Ovary (tissue), 9 donors: ENCODE data around the gene PIGBOS1. TPM values are rescaled to one million over a fixed set of nuclear protein-coding genes. Genes with fewer than 3 reads are reported as not detected.

ENCODE experiments used
- DNase-seq, 5 donors: peaks; one replicate each; pipeline ENCODE4 v3.0.0-alpha.2; 2019 to 2020
- H3K27ac ChIP-seq, 2 donors: fragments of 200-600 bp; one replicate each; pipeline versions ENCODE4 v1.5.1 to v1.8.0; 2019 to 2022
- H3K27me3 ChIP-seq: fragments of 200-600 bp; one replicate; pipeline ENCODE4 v1.8.0; 2022
- H3K36me3 ChIP-seq: fragments of 200-600 bp; sonication (generic); one replicate; pipeline ENCODE4 v1.5.1; 2019
- H3K4me1 ChIP-seq: one replicate; pipeline ENCODE4 v1.8.1; 2013; ENCODE audit warnings: mild to moderate bottlenecking, moderate library complexity; ENCODE audit not compliant: insufficient read depth
- H3K4me3 ChIP-seq: fragments of 200-600 bp; sonication (generic); one replicate; pipeline ENCODE4 v1.5.1; 2017
- H3K9me3 ChIP-seq, 2 donors: fragments of 200-600 bp in 1 of 2; sonication (generic) in 1 of 2; one replicate each; pipeline versions ENCODE4 v1.5.1 to v1.8.1; 2013 to 2019; ENCODE audit warnings: mild to moderate bottlenecking in 1 of 2, moderate library complexity in 1 of 2
- EP300 ChIP-seq: sonication (generic); formaldehyde crosslinking; IDR thresholded peaks from one replicate; pipeline ENCODE4 v1.6.1; 2017; ENCODE audit warnings: antibody characterized with exemption
- POLR2A ChIP-seq: fragments of 450-650 bp; IDR thresholded peaks from one replicate; pipeline ENCODE4 v1.6.1; 2017; ENCODE audit warnings: antibody characterized with exemption, mild to moderate bottlenecking, moderate library complexity
- WGBS, 3 donors: extraction: QIAGEN DNeasy Blood & Tissue Kit in 1 of 3; methylation state at CpG; one replicate each; pipeline versions ENCODE4 v1.1.5 to v1.1.7; 2013 to 2017; 5-methylcytosine and 5-hydroxymethylcytosine counted together
- intact Hi-C, 4 donors: fragments of 100-400 bp; cut with DNase I; formaldehyde crosslinking; loops; one replicate each; pipeline versions ENCODE4 v1.11.0 to v1.15.1; 2022 to 2023
- polyA plus RNA-seq, 2 donors: library from polyadenylated mRNA; stranded (reverse); fragments of 200-250 nt in 1 of 2; fragments of 350-450 nt in 1 of 2; fragmentation: Illumina TruSeq in 1 of 2; extraction: RNeasy Lipid Tissue Mini Kit (QIAGEN cat#74804) in 1 of 2; gene quantifications; one replicate each; pipeline ENCODE4 v1.2.3, GENCODE V29; 2013 to 2014
- total RNA-seq, 7 donors: library from RNA; depleted of rRNA in 2 of 7; stranded (reverse); fragments of >200 nt in 2 of 7; fragmentation: NEBNext Ultra II Directional in 3 of 7; extraction: Animal tissue kit (Norgen Biotek cat#: 25700) in 3 of 7; gene quantifications; one replicate each; pipeline versions ENCODE4 v1.1.0 to v1.2.4, GENCODE V29; 2016 to 2023
- TF ChIP-seq, protein P1 (sequence below), 3 donors: fragments of 450-650 bp in 2 of 3; fragments of 200-600 bp in 1 of 3; IDR thresholded peaks; one replicate each; pipeline versions ENCODE4 v1.5.1 to v1.8.0; 2016 to 2022; ENCODE audit warnings: antibody characterized with exemption in 3 of 3, mild to moderate bottlenecking in 1 of 3
- donor health status: DM: no; HTN: no; CAD: no; lungs with moderate emphysema.
- donor health status: DM: no; HTN: no; CAD: no.
- donor health status: Bipolar disorder and iron deficiency.
- donor health status: DM: yes; HTN: yes; CAD: no.
- donor health status: DM: no; HTN: no; CAD: no.
- donor health status: DM: yes; HTN: yes; CAD: no.

Gene PIGBOS1
- total and polyA plus RNA-seq, 9 donors = 7.5 to 19.8 (median 11.5) TPM

DNA sequence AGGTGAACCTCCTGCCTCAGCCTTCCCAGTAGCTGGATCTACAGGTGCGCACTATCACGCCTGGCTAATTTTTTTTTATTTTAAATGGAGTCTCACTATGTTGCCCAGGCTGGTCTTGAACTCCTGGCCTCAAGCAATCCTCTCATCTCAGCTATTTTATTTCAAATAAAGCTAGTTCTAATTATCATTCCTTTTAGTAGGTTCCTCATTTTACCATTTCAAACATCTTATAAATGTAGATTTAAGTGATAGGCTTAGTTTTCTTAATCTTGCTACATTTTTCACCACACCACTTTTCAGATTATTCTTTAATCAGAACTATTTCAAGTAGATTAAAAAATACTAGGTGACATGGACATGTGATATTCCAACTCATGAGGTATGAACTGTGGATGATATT lies 30.4 kb upstream of the PIGBOS1 start:
- no peaks in the 10 kb centered on the region for H3K36me3 ChIP-seq
- H3K27me3 ChIP-seq = no peaks in the 10 kb centered on the region
- H3K4me3 ChIP-seq = no peak overlapping the region
- H3K9me3 ChIP-seq = no peaks in the 10 kb centered on the region
- DNase-seq = no peak
- H3K27ac ChIP-seq = no peak overlapping the region
- intact Hi-C loops = no loop called here
- TF ChIP-seq EP300 (no peak), POLR2A (no peak)
- TF ChIP-seq, protein P1, sequence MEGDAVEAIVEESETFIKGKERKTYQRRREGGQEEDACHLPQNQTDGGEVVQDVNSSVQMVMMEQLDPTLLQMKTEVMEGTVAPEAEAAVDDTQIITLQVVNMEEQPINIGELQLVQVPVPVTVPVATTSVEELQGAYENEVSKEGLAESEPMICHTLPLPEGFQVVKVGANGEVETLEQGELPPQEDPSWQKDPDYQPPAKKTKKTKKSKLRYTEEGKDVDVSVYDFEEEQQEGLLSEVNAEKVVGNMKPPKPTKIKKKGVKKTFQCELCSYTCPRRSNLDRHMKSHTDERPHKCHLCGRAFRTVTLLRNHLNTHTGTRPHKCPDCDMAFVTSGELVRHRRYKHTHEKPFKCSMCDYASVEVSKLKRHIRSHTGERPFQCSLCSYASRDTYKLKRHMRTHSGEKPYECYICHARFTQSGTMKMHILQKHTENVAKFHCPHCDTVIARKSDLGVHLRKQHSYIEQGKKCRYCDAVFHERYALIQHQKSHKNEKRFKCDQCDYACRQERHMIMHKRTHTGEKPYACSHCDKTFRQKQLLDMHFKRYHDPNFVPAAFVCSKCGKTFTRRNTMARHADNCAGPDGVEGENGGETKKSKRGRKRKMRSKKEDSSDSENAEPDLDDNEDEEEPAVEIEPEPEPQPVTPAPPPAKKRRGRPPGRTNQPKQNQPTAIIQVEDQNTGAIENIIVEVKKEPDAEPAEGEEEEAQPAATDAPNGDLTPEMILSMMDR (IDR thresholded peaks at IDR 0.05) = no peak
- 97 to 98% (median 97%) methylated on average over 2 of the region's 2 CpGs for WGBS, 3 donors
- no peaks in the 10 kb centered on the region for H3K4me1 ChIP-seq

DNA sequence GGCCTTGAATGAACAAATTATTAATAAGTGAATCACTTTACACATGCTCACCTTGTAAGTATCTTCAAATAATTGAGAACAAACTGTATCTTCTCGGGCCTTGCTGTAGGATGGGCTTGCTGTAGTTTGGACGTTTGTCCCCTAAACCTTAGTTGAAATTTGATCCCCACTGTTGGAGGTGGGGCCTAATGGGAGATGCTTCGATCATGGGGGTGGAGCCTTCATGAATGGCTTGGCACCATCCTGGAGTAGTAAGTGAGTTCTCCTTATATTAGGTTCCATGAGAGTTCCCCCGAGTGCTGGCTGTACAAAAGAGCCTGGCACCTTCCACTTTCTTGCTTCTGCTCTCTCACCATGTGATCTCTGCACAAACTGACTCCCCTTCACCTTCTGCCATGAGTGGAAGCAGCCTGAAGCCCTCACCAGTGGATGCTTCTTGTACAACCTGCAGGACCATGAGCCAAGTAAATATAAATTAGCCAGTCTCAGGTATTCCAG lies 29.4 kb upstream of the PIGBOS1 start:
- H3K4me3 ChIP-seq = no peak overlapping the region
- H3K27me3 ChIP-seq = no peaks in the 10 kb centered on the region
- TF ChIP-seq EP300 (no peak), POLR2A (no peak)
- TF ChIP-seq, protein P1 (IDR thresholded peaks at IDR 0.05) = no peak
- no peaks in the 10 kb centered on the region for H3K9me3 ChIP-seq
- H3K36me3 ChIP-seq = no peaks in the 10 kb centered on the region
- 61 to 68% (median 67%) methylated on average over 4 of the region's 4 CpGs for WGBS, 3 donors
- DNase-seq = no peak
- intact Hi-C loops = no loop called here
- H3K4me1 ChIP-seq = no peaks in the 10 kb centered on the region
- H3K27ac ChIP-seq = no peak overlapping the region

DNA sequence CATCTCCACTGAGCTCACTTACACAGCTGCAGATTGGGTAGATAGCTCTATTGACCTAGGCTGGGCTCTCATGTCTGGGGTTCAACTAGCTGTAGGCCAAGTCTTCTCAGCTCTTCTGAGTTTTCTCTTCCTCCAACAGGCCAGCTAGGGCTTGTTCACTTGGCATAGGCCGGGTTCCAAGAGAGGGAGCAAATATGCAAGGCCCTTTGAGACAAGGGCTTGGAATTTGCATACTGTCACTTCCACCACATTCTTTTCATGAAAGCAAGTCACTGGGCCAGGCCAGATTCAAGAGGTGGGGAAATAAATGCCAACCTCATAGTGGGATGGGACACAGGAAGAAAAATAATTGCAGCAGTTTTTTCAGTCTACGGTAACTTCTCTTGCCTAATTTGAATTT lies 25.3 kb upstream of the PIGBOS1 start:
- H3K27ac ChIP-seq = no peak overlapping the region
- no peaks in the 10 kb centered on the region for H3K4me1 ChIP-seq
- H3K9me3 ChIP-seq = no peaks in the 10 kb centered on the region
- TF ChIP-seq EP300 = no peak
- TF ChIP-seq, protein P1 (IDR thresholded peaks at IDR 0.05) = no peak
- no peak for TF ChIP-seq POLR2A
- no peaks in the 10 kb centered on the region for H3K36me3 ChIP-seq
- WGBS, 3 donors = 91 to 95% (median 92%) methylated on average over 2 of the region's 2 CpGs
- no peak overlapping the region for H3K4me3 ChIP-seq
- no peak for DNase-seq
- intact Hi-C loops = no loop called here
- no peaks in the 10 kb centered on the region for H3K27me3 ChIP-seq

DNA sequence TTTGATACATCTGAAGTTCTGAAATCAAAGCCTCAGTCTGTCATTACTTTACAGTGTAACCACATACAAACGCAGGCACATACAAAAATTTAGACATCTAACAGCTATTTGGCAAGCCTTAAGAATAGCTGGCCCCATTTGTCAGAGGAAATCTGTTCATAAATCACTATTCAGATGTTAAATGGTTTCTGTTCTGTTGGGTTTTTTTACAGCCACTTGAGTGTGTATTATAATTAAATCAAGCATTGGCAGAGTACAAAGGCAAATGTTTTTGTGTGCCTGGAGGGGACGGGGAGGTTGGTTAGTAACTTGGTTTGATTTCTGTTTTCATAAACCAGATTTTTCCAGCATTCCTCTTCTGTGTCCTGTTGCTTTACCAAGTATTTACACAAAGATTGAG lies 24.2 kb upstream of the PIGBOS1 start:
- Histone ChIP-seq H3K27me3 (no peaks in the 10 kb centered on the region), H3K4me1 (no peaks in the 10 kb centered on the region), H3K9me3 (no peaks in the 10 kb centered on the region), H3K4me3 (no peak overlapping the region), H3K36me3 (no peaks in the 10 kb centered on the region), H3K27ac (no peak overlapping the region)
- WGBS, 3 donors = 62 to 69% (median 67%) methylated on average over 2 of the region's 2 CpGs
- intact Hi-C loops = no loop called here
- TF ChIP-seq, protein P1 (IDR thresholded peaks at IDR 0.05) = no peak
- no peak for DNase-seq

DNA sequence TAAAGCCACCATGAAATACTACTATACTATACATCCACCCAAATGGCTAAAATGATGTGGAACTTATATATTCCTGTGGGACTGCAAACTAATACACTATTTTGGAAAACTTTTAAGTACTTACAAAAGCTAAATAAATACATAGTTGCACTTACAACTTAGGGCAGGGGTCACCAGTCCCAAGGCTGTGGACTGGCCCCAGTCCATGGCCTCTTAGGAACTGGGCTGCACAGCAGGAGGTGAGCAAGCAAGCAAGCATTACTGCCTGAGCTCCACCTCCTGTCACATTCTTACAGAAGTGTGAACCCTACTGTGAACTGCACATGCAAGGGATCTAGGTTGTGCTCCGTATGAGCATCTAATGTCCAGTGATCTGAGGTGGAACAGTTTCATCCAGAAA lies 18.2 kb upstream of the PIGBOS1 start:
- Histone ChIP-seq H3K36me3 (no peaks in the 10 kb centered on the region), H3K4me3 (no peak overlapping the region), H3K9me3 (no peaks in the 10 kb centered on the region), H3K4me1 (no peaks in the 10 kb centered on the region), H3K27me3 (no peaks in the 10 kb centered on the region), H3K27ac (no peak overlapping the region)
- WGBS, 3 donors = 86 to 100% (median 91%) methylated on average over 1 of the region's 1 CpG
- intact Hi-C loops = no loop called here
- TF ChIP-seq POLR2A (no peak), EP300 (no peak)
- TF ChIP-seq, protein P1 (IDR thresholded peaks at IDR 0.05) = no peak
- DNase-seq = no peak
